Measurements from ENCODE around the gene TMEM53. TPM values are rescaled to one million over a fixed set of nuclear protein-coding genes. Genes with fewer than 3 reads are reported as not detected.
"Not testable (repeated sequence)": the region's sequence is repeated elsewhere in the genome, so short reads cannot be mapped to it uniquely, and the experiment has no call there.

TMEM53 gene
- total RNA-seq, 2 experiments from 2014 or later, result 4.5 to 4.9 TPM

GRCh38 chr1:44678626-44679025, 4.3 kb upstream of the TMEM53 start:
- Mint-ChIP-seq H3K4me3 (no peak overlapping the region), H3K36me3 (ENCODE audit: low read depth) (no peaks in the 10 kb centered on the region), H3K9me3 (no peaks in the 10 kb centered on the region), H3K27me3 (ENCODE audit: low read depth) (no peaks in the 10 kb centered on the region), H3K27ac (no peak overlapping the region), H3K4me1 (ENCODE audit: low read depth) (peaks cover 4% of the 10 kb centered on the region)
- CTCF ChIA-PET, result interaction anchor here (1.1 to 1.3 kb wide), 2 partner anchors 23 to 1264 kb away, joined by 3 read pairs; no protein-coding TSS in a partner anchor
- intact Hi-C loops (cut with micrococcal nuclease), result no loop called here
- DNase-seq, result no peak

- H3K4me3 Mint-ChIP-seq, result no peak overlapping the region
- intact Hi-C loops (cut with micrococcal nuclease), result no loop called here
- CTCF ChIA-PET, result interaction anchor here (0.6 kb wide), 1 partner anchor 597 kb away, joined by 3 read pairs; no protein-coding TSS in a partner anchor
- H3K4me1 Mint-ChIP-seq (ENCODE audit: low read depth), result peaks cover 9% of the 10 kb centered on the region
- no peaks in the 10 kb centered on the region for H3K36me3 Mint-ChIP-seq (ENCODE audit: low read depth)
- no peaks in the 10 kb centered on the region for H3K9me3 Mint-ChIP-seq
- no peaks in the 10 kb centered on the region for H3K27me3 Mint-ChIP-seq (ENCODE audit: low read depth)
- H3K27ac Mint-ChIP-seq, result no peak overlapping the region
- DNase-seq, result no peak
These were observed 3.8 kb upstream of the TMEM53 start for GRCh38 chr1:44678120-44678519.

DNA sequence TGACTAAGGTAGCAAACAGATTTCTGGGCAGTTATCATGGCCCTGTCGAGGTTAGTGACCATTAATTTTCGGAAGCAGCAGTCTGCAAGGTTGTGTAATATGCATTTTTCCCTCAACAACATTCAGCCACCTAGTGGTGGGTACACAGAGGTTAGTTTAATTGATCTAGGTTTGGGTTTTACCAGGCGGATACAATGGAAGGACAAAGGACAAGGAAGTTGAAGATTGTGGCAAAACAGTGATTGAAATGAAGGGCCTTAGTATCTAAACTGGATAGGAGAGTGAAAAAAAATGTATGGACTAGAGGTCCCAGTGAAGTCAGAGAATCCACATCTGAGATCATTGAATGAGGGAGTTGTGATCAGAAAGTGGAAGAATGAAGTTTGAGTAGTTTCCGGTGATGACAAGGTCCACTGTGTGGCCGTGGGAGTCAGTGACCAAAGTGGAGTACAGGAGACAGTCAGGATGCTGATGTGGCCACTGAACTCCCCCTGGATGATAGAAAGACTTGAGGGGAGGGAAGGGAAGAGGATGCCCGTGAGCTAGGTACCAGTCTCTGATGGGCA, 3.0 kb upstream of the TMEM53 start:
- DNase-seq, result no peak
- intact Hi-C loops (cut with micrococcal nuclease), result no loop called here
- H3K4me3 Mint-ChIP-seq, result no peak overlapping the region

DNA sequence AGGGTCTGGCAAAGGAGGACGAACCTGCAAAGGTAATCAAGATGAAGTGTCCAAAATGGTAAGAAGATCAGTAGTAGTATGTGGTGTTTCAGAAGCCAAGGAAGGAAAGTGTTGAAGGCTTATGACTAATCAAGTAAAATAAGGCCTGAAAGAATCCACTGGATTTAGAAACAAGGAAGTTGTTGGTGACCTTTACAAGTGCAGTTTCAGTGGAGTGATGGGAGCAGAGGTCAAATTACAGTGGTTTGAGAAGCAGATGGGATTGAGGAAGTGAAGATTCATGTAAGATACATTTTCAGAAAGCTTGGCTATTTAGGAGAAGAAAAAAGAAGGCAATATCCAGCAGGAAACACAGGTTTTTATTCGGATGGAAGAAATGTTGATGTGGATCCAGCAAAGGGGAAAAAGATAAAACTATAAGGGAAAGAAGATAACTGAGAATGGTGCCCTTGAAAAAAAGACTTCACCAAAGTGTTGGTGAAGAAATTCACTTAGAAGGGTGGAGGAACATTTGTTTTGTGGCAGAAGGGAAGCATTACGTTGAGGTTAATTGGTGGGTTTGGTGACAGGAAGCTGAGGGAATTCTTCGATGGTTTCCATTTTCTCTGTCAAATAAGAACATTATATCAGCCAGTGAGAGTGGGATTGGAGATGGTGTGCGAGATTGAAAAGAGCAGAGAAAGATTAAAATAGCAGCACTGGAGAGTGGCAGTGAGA, 2.4 kb upstream of the TMEM53 start:
- no peak for DNase-seq
- Mint-ChIP-seq H3K27ac (no peak overlapping the region), H3K4me1 (ENCODE audit: low read depth) (peaks cover 18% of the 10 kb centered on the region), H3K36me3 (ENCODE audit: low read depth) (no peaks in the 10 kb centered on the region), H3K27me3 (ENCODE audit: low read depth) (no peaks in the 10 kb centered on the region), H3K9me3 (no peaks in the 10 kb centered on the region), H3K4me3 (no peak overlapping the region)
- CTCF ChIA-PET, result interaction anchor here (0.9 to 5.3 kb wide), 4 partner anchors 9 to 42 kb away, joined by 3 to 35 read pairs (median 5); no protein-coding TSS in a partner anchor
- intact Hi-C loops (cut with micrococcal nuclease), result no loop called here

More for the DNA sequence above, 3.0 kb upstream of the TMEM53 start:
- Mint-ChIP-seq H3K36me3 (ENCODE audit: low read depth) (no peaks in the 10 kb centered on the region), H3K9me3 (no peaks in the 10 kb centered on the region), H3K4me1 (ENCODE audit: low read depth) (peaks cover 14% of the 10 kb centered on the region), H3K27ac (no peak overlapping the region), H3K27me3 (ENCODE audit: low read depth) (no peaks in the 10 kb centered on the region)
- CTCF ChIA-PET, result interaction anchor here (0.6 to 1.1 kb wide), 3 partner anchors 8 to 596 kb away, joined by 3 read pairs; no protein-coding TSS in a partner anchor

DNA sequence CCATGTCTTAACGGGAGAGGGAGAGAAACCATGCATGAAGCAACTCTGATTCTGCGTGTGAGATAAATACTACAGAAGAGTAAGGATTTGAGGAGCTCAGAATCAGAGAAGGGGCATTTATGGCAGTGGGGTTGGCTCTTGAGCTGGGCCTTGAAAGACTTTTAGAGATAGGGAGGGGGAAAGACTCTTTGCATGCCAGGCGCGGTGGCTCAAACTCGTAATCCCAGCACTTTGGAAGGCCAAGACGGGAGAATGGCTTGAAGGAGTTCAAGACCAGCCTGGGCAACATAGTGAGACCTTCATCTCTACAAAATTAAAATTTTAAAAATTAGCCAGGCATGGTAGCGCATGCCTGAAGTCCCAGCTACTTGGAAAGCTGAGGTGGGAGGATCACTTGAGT, 905 bp upstream of the TMEM53 start:
- CTCF ChIA-PET, result interaction anchor here (0.6 to 5.3 kb wide), 6 partner anchors 9 to 840 kb away, joined by 3 to 35 read pairs (median 5); no protein-coding TSS in a partner anchor
- intact Hi-C loops (cut with micrococcal nuclease), result loop anchor here (2.0 kb wide), 3 partner anchors 40 to 64 kb away; partner anchors contain the start of genes KIF2C and RNU5D-1
- Mint-ChIP-seq H3K27ac (no peak overlapping the region), H3K4me1 (ENCODE audit: low read depth) (peaks cover 18% of the 10 kb centered on the region), H3K27me3 (ENCODE audit: low read depth) (no peaks in the 10 kb centered on the region), H3K4me3 (peak overlapping the region; percentile 82), H3K36me3 (ENCODE audit: low read depth) (no peaks in the 10 kb centered on the region), H3K9me3 (no peaks in the 10 kb centered on the region)
- no peak for DNase-seq

DNA sequence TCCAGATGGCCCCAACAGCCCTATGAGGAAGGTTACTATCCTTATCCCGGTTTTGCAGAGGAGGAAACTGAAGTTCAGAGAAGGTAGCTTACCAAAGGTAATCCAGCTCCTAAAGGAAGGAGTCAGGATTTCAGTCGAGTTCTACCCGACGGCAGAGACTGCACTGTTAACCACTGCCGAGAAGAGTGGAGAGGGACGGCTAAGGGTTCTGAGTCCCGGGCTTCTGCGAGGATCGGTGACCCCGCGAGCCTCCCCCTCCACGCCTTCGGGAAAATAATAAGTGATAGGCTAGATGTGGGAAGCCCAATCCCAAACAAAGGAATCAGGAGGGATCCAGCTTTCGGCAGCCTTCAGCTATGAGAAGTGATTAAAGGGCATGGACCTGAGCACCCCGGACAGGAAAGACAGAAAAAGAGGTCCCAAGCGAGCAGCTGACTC, 587 bp downstream of the TMEM53 start:
- no peaks in the 10 kb centered on the region for H3K27me3 Mint-ChIP-seq (ENCODE audit: low read depth)
- H3K36me3 Mint-ChIP-seq (ENCODE audit: low read depth), result no peaks in the 10 kb centered on the region
- H3K4me3 Mint-ChIP-seq, result peak overlapping the region; percentile 82
- no peaks in the 10 kb centered on the region for H3K9me3 Mint-ChIP-seq
- no peak for DNase-seq
- intact Hi-C loops (cut with micrococcal nuclease), result loop anchor here (1.0 to 5.0 kb wide), 5 partner anchors 41 to 641 kb away; partner anchors contain the start of genes KIF2C, RNU5D-1 and SLC6A9
- no peak overlapping the region for H3K27ac Mint-ChIP-seq
- CTCF ChIA-PET, result interaction anchor here (0.5 to 5.3 kb wide), 6 partner anchors 8 to 62 kb away, joined by 3 to 35 read pairs (median 4); no protein-coding TSS in a partner anchor
- peaks cover 18% of the 10 kb centered on the region for H3K4me1 Mint-ChIP-seq (ENCODE audit: low read depth)

DNA sequence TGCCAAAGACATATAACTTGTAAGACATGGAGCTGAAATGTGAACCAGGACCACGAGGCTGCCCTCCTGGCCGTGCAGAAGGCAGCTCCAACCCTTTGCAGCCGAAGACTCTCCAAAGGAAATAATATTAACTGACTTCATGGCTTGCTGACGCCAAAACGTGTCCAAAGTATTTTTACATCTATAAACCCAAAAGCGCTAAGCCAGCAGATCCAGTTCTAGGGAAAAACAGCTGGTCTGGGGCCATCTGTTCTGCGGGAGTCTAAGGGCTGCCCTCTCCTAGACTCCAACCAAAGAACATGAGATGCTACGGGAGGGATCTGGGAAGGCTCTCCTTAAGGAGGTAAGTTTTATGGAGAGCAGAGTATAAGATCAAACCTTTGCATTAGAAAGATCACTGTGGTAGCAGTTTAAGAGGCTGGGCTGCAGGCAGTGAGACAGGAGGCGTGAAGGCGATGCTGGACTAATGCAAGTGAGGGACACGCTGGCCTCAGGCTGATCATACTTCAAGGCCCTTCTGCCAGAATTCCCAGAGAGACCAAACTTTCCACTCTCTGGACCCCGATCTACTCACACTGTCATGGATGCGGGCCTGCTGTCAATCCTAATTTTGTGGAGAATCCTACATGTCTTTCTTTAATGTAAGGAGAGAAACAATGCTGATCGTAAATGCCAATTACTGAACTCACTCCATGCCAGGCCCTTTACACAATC, 1.2 kb downstream of the TMEM53 start:
- CTCF ChIA-PET, result interaction anchor here (1.0 to 5.3 kb wide), 3 partner anchors 21 to 61 kb away, joined by 3 to 35 read pairs (median 3); no protein-coding TSS in a partner anchor
- Mint-ChIP-seq H3K4me3 (peak overlapping the region; percentile 82), H3K27ac (no peak overlapping the region), H3K36me3 (ENCODE audit: low read depth) (no peaks in the 10 kb centered on the region), H3K4me1 (ENCODE audit: low read depth) (peaks cover 18% of the 10 kb centered on the region), H3K27me3 (ENCODE audit: low read depth) (no peaks in the 10 kb centered on the region), H3K9me3 (no peaks in the 10 kb centered on the region)
- intact Hi-C loops (cut with micrococcal nuclease), result loop anchor here (5.0 kb wide), 1 partner anchor 641 kb away; the partner anchor contains the start of gene SLC6A9
- DNase-seq, result no peak

GRCh38 chr1:44672254-44672955, 1.9 kb downstream of the TMEM53 start:
- H3K27ac Mint-ChIP-seq, result no peak overlapping the region
- intact Hi-C loops (cut with micrococcal nuclease), result loop anchor here (5.0 kb wide), 1 partner anchor 640 kb away; the partner anchor contains the start of gene SLC6A9
- no peak for DNase-seq
- H3K4me1 Mint-ChIP-seq (ENCODE audit: low read depth), result peaks cover 18% of the 10 kb centered on the region
- CTCF ChIA-PET, result interaction anchor here (0.6 to 5.3 kb wide), 2 partner anchors 20 to 75 kb away, joined by 4 to 35 read pairs; no protein-coding TSS in a partner anchor
- H3K4me3 Mint-ChIP-seq, result no peak overlapping the region
- H3K9me3 Mint-ChIP-seq, result no peaks in the 10 kb centered on the region
- H3K36me3 Mint-ChIP-seq (ENCODE audit: low read depth), result no peaks in the 10 kb centered on the region
- H3K27me3 Mint-ChIP-seq (ENCODE audit: low read depth), result no peaks in the 10 kb centered on the region

GRCh38 chr1:44670751-44671640, 3.3 kb downstream of the TMEM53 start:
- CTCF ChIA-PET, result interaction anchor here (1.5 kb wide), 1 partner anchor 18 kb away, joined by 5 read pairs; no protein-coding TSS in a partner anchor
- no peak for DNase-seq
- H3K4me1 Mint-ChIP-seq (ENCODE audit: low read depth), result peaks cover 18% of the 10 kb centered on the region
- H3K27ac Mint-ChIP-seq, result no peak overlapping the region
- no peaks in the 10 kb centered on the region for H3K9me3 Mint-ChIP-seq
- intact Hi-C loops (cut with micrococcal nuclease), result loop anchor here (5.0 kb wide), 1 partner anchor 639 kb away; the partner anchor contains the start of gene SLC6A9
- no peaks in the 10 kb centered on the region for H3K27me3 Mint-ChIP-seq (ENCODE audit: low read depth)
- no peaks in the 10 kb centered on the region for H3K36me3 Mint-ChIP-seq (ENCODE audit: low read depth)
- H3K4me3 Mint-ChIP-seq, result no peak overlapping the region

DNA sequence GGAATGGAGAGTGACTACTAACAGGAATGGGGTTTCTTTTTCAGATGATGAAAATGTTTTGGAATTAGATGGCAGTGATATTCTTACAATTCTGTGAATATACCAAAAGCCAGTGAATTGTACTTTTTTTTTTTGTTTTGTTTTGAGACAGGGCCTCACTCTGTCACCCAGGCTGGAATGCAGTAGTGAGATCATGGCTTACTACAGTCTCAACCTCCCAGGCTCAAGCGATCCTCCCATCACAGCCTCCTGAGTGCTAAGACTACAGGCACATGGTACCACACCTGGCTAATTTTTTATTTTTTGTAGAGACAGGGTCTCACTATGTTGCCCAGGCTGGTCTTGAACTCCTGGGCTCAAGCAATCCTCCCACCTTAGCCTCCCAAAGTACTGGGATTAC, 7.6 kb downstream of the TMEM53 start:
- H3K27ac Mint-ChIP-seq; DNase-seq; CTCF ChIA-PET; H3K4me3 Mint-ChIP-seq; H3K27me3 Mint-ChIP-seq (ENCODE audit: low read depth); H3K9me3 Mint-ChIP-seq; H3K36me3 Mint-ChIP-seq (ENCODE audit: low read depth); intact Hi-C loops (cut with micrococcal nuclease): not testable (repeated sequence)
- peaks cover 16% of the 10 kb centered on the region for H3K4me1 Mint-ChIP-seq (ENCODE audit: low read depth)
